Glutamatergic neuron (in vitro differentiated cells): ENCODE results near the gene OR11H6. TPM values are rescaled to one million over a fixed set of nuclear protein-coding genes. Genes with fewer than 3 reads are reported as not detected.
"Not testable (repeated sequence)": the region's sequence is repeated elsewhere in the genome, so short reads cannot be mapped to it uniquely, and the experiment has no call there.

Experiments
- DNase-seq: peaks from one replicate; pipeline ENCODE4 v3.0.0; 2022
- H3K27ac Mint-ChIP-seq: one replicate; pipeline ENCODE4 v1.8.0; 2020; ENCODE audit warnings: mild to moderate bottlenecking, mixed read lengths, inconsistent platforms; ENCODE audit not compliant: unreplicated experiment
- H3K27me3 Mint-ChIP-seq: one replicate; pipeline ENCODE4 v1.8.0; 2020; ENCODE audit warnings: mild to moderate bottlenecking, moderate library complexity, mixed read lengths, inconsistent platforms; ENCODE audit not compliant: unreplicated experiment
- H3K36me3 Mint-ChIP-seq: one replicate; pipeline ENCODE4 v1.8.0; 2020; ENCODE audit warnings: mild to moderate bottlenecking, mixed read lengths, inconsistent platforms; ENCODE audit not compliant: unreplicated experiment
- H3K4me1 Mint-ChIP-seq: one replicate; pipeline ENCODE4 v1.8.0; 2020; ENCODE audit warnings: mild to moderate bottlenecking, low read depth, mixed read lengths, inconsistent platforms; ENCODE audit not compliant: unreplicated experiment
- H3K4me3 Mint-ChIP-seq: one replicate; pipeline ENCODE4 v1.8.0; 2020; ENCODE audit warnings: mild to moderate bottlenecking, mixed read lengths, inconsistent platforms; ENCODE audit not compliant: unreplicated experiment
- H3K9me3 Mint-ChIP-seq: one replicate; pipeline ENCODE4 v1.8.0; 2020; ENCODE audit warnings: mild to moderate bottlenecking, moderate library complexity, mixed read lengths, inconsistent platforms; ENCODE audit not compliant: unreplicated experiment
- total RNA-seq: library from RNA; stranded (reverse); fragmentation: NEBNext Ultra II Directional; extraction: Animal tissue kit (Norgen Biotek cat#: 25700); gene quantifications from one replicate; pipeline ENCODE4 v1.2.1, GENCODE V29; 2021; ENCODE audit not compliant: unreplicated experiment
- TF ChIP-seq, protein P1 (sequence below): fragments of 200-600 bp; sonication (generic); IDR thresholded peaks from one replicate; pipeline ENCODE4 v1.5.0; 2021; ENCODE audit not compliant: partially characterized antibody, unreplicated experiment

Gene OR11H6
- total RNA-seq, 1 donor from 2014 or later = not detected

DNA sequence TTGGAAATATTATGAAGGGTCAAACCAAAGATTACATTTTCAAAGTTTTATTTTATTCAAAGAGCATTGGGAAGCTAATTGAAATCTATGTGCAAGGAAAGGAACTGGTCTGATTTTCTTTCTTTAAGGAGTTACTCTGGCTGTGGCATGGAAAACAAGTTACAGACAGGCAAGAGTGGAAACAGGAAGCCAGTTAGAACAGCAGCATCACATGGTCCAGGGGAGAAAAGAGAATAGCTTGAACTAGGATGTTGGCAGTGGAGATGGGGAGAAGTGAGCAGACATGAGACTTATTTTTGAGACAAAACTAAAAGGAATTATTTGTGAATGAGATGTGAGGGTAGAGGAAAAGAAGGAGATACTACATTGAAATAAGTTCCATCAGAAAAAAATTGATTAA is 29.4 kb upstream of the OR11H6 start:
- H3K4me1 Mint-ChIP-seq = no peaks in the 10 kb centered on the region
- H3K9me3 Mint-ChIP-seq = peaks cover 11% of the 10 kb centered on the region
- TF ChIP-seq, protein P1, sequence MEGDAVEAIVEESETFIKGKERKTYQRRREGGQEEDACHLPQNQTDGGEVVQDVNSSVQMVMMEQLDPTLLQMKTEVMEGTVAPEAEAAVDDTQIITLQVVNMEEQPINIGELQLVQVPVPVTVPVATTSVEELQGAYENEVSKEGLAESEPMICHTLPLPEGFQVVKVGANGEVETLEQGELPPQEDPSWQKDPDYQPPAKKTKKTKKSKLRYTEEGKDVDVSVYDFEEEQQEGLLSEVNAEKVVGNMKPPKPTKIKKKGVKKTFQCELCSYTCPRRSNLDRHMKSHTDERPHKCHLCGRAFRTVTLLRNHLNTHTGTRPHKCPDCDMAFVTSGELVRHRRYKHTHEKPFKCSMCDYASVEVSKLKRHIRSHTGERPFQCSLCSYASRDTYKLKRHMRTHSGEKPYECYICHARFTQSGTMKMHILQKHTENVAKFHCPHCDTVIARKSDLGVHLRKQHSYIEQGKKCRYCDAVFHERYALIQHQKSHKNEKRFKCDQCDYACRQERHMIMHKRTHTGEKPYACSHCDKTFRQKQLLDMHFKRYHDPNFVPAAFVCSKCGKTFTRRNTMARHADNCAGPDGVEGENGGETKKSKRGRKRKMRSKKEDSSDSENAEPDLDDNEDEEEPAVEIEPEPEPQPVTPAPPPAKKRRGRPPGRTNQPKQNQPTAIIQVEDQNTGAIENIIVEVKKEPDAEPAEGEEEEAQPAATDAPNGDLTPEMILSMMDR = no peak
- no peak overlapping the region for H3K27ac Mint-ChIP-seq
- no peak overlapping the region for H3K4me3 Mint-ChIP-seq
- DNase-seq = no peak
- peaks cover under 1% of the 10 kb centered on the region for H3K36me3 Mint-ChIP-seq
- H3K27me3 Mint-ChIP-seq = peaks cover under 1% of the 10 kb centered on the region

DNA sequence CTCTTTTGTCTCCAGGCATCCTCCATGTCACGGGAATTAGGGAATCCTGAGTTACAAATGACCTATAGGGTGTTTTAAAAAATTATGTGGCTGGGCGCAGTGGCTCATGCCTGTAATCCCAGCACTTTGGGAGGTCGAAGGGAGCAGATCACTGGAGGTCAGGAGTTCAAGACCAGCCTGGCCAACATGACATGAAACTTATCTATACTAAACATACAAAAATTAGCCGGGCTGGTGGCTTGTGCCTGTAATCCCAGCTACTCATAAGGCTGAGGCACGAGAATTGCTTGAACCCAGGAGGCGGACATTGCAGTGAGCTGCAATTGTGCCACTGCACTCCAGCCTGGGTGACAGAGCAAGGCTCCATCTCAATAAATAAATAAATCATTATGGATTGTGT is 28.3 kb upstream of the OR11H6 start:
- peaks cover 16% of the 10 kb centered on the region for H3K9me3 Mint-ChIP-seq
- H3K36me3 Mint-ChIP-seq, H3K4me1 Mint-ChIP-seq, H3K4me3 Mint-ChIP-seq, H3K27me3 Mint-ChIP-seq, H3K27ac Mint-ChIP-seq, DNase-seq: not testable (repeated sequence)

DNA sequence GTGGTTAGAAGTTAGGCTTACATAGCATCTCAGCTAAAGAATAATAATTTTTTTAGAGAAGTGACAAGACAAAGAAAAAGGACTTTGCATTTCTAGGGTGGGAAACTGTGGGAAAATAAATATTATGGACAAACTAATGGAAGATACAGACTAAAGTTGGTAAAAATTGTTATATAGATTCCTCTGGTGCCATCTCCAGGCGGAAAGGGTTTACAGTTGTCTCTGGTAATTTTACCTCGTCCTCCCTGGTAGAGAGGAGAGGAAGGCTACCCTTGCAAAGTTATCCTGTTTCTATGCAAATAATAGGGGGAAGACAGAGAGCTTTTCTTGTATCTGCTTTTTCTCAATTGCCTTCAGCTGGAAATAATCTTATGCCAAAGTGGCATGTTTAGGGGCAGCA is 27.6 kb upstream of the OR11H6 start:
- peaks cover 2% of the 10 kb centered on the region for H3K27me3 Mint-ChIP-seq

DNA sequence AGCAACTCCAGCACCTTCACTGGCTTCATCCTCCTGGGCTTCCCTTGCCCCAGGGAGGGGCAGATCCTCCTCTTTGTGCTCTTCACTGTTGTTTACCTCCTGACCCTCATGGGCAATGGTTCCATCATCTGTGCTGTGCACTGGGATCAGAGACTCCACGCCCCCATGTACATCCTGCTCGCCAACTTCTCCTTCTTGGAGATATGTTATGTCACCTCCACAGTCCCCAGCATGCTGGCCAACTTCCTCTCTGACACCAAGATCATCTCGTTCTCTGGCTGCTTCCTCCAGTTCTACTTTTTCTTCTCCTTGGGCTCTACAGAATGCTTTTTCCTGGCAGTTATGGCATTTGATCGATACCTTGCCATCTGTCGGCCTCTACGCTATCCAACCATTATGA is 26.1 kb upstream of the OR11H6 start:
- peaks cover 19% of the 10 kb centered on the region for H3K9me3 Mint-ChIP-seq
- TF ChIP-seq, protein P1 = no peak

More for the DNA sequence above, 27.6 kb upstream of the OR11H6 start:
- Mint-ChIP-seq H3K4me3 (no peak overlapping the region), H3K27ac (no peak overlapping the region), H3K36me3 (peaks cover 5% of the 10 kb centered on the region), H3K4me1 (no peaks in the 10 kb centered on the region), H3K9me3 (peaks cover 16% of the 10 kb centered on the region)
- DNase-seq = no peak
- TF ChIP-seq, protein P1 = no peak

DNA sequence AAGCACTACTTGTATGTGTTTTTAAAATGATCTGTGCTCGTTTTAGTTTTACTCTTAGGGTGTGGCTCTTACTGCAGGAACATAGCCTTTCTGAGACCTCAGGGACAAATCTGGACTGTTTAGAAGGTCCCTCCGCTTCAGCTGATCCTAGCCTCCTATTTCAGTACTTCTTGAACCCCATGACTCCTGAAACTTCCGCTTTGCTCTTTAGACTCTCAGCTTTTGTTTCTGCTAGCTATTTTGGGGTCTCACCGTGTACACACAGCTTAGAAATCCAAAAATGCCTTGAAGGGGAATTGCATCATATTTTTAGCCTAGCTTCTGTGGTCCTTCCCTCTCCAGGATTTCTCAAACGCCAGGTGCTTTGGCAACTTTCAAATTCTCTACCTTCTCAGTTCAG is 24.5 kb upstream of the OR11H6 start:
- Mint-ChIP-seq H3K9me3 (peaks cover 22% of the 10 kb centered on the region), H3K4me1 (no peaks in the 10 kb centered on the region), H3K27me3 (peaks cover 2% of the 10 kb centered on the region), H3K36me3 (peaks cover 12% of the 10 kb centered on the region), H3K4me3 (no peak overlapping the region), H3K27ac (no peak overlapping the region)
- DNase-seq = no peak
- TF ChIP-seq, protein P1 = no peak

More for the DNA sequence above, 26.1 kb upstream of the OR11H6 start:
- no peak for DNase-seq
- Mint-ChIP-seq H3K4me1 (no peaks in the 10 kb centered on the region), H3K27me3 (peaks cover 2% of the 10 kb centered on the region), H3K36me3 (peaks cover 9% of the 10 kb centered on the region), H3K27ac (no peak overlapping the region), H3K4me3 (no peak overlapping the region)
